Endothelial cell of umbilical vein (primary cell): ENCODE data around the gene ICAM1. TPM values are rescaled to one million over a fixed set of nuclear protein-coding genes. Genes with fewer than 3 reads are reported as not detected.

Experiments
- BruUV-seq: library from RNA; stranded (reverse); fragments of 400-500 nt; replicated peaks from 2 replicates; lab custom pipeline; 2021; lab: Mats Ljungman, UMichigan
- CTCF ChIA-PET: fragments of 300-600, 350-600 bp; sonication (Branson Sonifier 250); formaldehyde crosslinking; loops from one replicate; lab custom pipeline; 2021; ENCODE audit warnings: antibody characterized with exemption, inconsistent platforms; lab: Charles Lee
- POLR2A ChIA-PET: fragments of 300-600, 350-600 bp; sonication (Branson Sonifier 250); formaldehyde crosslinking; loops from one replicate; lab custom pipeline; 2021; ENCODE audit warnings: antibody characterized with exemption, inconsistent platforms; lab: Charles Lee
- DNase-seq: peaks from one replicate; pipeline ENCODE4 v3.0.0-alpha.2; 2011; ENCODE audit warnings: low read depth, low spot score
- FAIRE-seq: peaks from 2 replicates; lab custom pipeline; 2011; peaks lifted over from hg19 to GRCh38; lab: Jason Lieb, UNC
- H2AFZ ChIP-seq: 2 replicates; pipeline ENCODE4 v1.6.0; 2012; ENCODE audit warnings: low read depth, low read length, control low read depth, inconsistent platforms
- H3K27ac ChIP-seq: 2 replicates; pipeline ENCODE4 v1.5.1; 2011; ENCODE audit warnings: low read depth, mild to moderate bottlenecking, control low read depth, low read length, moderate library complexity; ENCODE audit not compliant: insufficient read depth
- H3K27me3 ChIP-seq, 2 experiments: 2 replicates each; pipeline versions ENCODE4 v1.6.0 to v1.6.1; 2011; ENCODE audit warnings: low read length in 2 of 2, mixed read lengths in 1 of 2; ENCODE audit not compliant: control insufficient read depth in 2 of 2, insufficient read depth in 2 of 2
- H3K36me3 ChIP-seq, 2 experiments: 2 replicates in 1 of 2; 3 replicates in 1 of 2; pipeline ENCODE4 v1.5.1; 2011; ENCODE audit warnings: low read length in 2 of 2, mild to moderate bottlenecking in 1 of 2, moderate library complexity in 1 of 2; ENCODE audit not compliant: control insufficient read depth in 2 of 2, insufficient read depth in 2 of 2; ENCODE audit errors: extremely low read depth in 1 of 2
- H3K4me1 ChIP-seq: 3 replicates; pipeline ENCODE4 v1.5.1; 2011; ENCODE audit warnings: mild to moderate bottlenecking, low read length; ENCODE audit not compliant: control insufficient read depth, insufficient read depth; ENCODE audit errors: extremely low read depth
- H3K4me2 ChIP-seq: 2 replicates; pipeline ENCODE4 v1.6.1; 2011; ENCODE audit warnings: low read length, control low read depth, mixed read lengths; ENCODE audit not compliant: insufficient read depth
- H3K4me3 ChIP-seq, 3 experiments: fragments of 200-600 bp in 1 of 3; sonication (generic), shearing (Covaris generic) in 1 of 3; replicated peaks in 1 of 3; 2 replicates each; pipeline ENCODE4 v1.5.1; 2011 to 2016; ENCODE audit warnings: control low read depth in 3 of 3, low read length in 3 of 3, mild to moderate bottlenecking in 2 of 3, inconsistent platforms in 1 of 3, low read depth in 1 of 3, moderate library complexity in 1 of 3; ENCODE audit not compliant: insufficient read depth in 1 of 3
- H3K79me2 ChIP-seq: 2 replicates; pipeline ENCODE4 v1.6.0; 2012; ENCODE audit warnings: low read length, inconsistent platforms; ENCODE audit not compliant: control insufficient read depth, insufficient read depth
- H3K9ac ChIP-seq: replicated peaks from 2 replicates; pipeline ENCODE3; 2011; ENCODE audit warnings: low read length, control low read depth; ENCODE audit not compliant: insufficient read depth; ENCODE audit errors: extremely low read depth
- H3K9me1 ChIP-seq: replicated peaks from 3 replicates; pipeline ENCODE4 v1.6.0; 2011; ENCODE audit warnings: mild to moderate bottlenecking, low read length; ENCODE audit not compliant: control insufficient read depth, insufficient read depth; ENCODE audit errors: extremely low read depth
- H3K9me3 ChIP-seq: replicated peaks from 2 replicates; pipeline ENCODE4 v1.5.1; 2012; ENCODE audit warnings: low read length, inconsistent platforms; ENCODE audit not compliant: control insufficient read depth, insufficient read depth
- H4K20me1 ChIP-seq: replicated peaks from 2 replicates; pipeline ENCODE3; 2011; ENCODE audit warnings: mild to moderate bottlenecking, low read length; ENCODE audit not compliant: control insufficient read depth, insufficient read depth; ENCODE audit errors: extremely low read depth
- EZH2 ChIP-seq: IDR thresholded peaks from 2 replicates; pipeline ENCODE4 v1.6.1; 2012; ENCODE audit warnings: borderline replicate concordance, low read depth, mild to moderate bottlenecking, moderate library complexity, low read length, inconsistent platforms; ENCODE audit not compliant: severe bottlenecking
- FOS ChIP-seq: IDR thresholded peaks from 2 replicates; pipeline ENCODE4 v1.6.1; 2011; ENCODE audit warnings: mild to moderate bottlenecking, low read length, moderate library complexity, borderline replicate concordance; ENCODE audit not compliant: insufficient read depth
- GATA2 ChIP-seq: IDR thresholded peaks from 2 replicates; pipeline ENCODE4 v1.7.0; 2011; ENCODE audit warnings: low read depth, mild to moderate bottlenecking, moderate library complexity, mixed read lengths, low read length; ENCODE audit not compliant: insufficient read length, insufficient read depth
- JUN ChIP-seq: IDR thresholded peaks from 2 replicates; pipeline ENCODE4 v1.6.1; 2011; ENCODE audit warnings: borderline replicate concordance, low read depth; ENCODE audit not compliant: insufficient read length, insufficient read depth
- MYC ChIP-seq: IDR thresholded peaks from one replicate; pipeline ENCODE4 v1.6.1; 2011; ENCODE audit warnings: mild to moderate bottlenecking, low read depth, low read length
- POLR2A ChIP-seq: IDR thresholded peaks from 2 replicates; pipeline ENCODE4 v1.6.1; 2012; ENCODE audit warnings: low read depth, mild to moderate bottlenecking, control low read depth, low read length
- POLR2AphosphoS5 ChIP-seq: IDR thresholded peaks from 2 replicates; pipeline ENCODE4 v1.6.1; 2012; ENCODE audit warnings: low read depth, mild to moderate bottlenecking, control low read depth, low read length, moderate library complexity; ENCODE audit not compliant: insufficient read depth
- dilution Hi-C: fragments of 300-500 bp; cut with MboI; formaldehyde crosslinking; loops from one replicate; pipeline ENCODE4 v1.15.0; 2019; ENCODE audit warnings: low sequenced_read_pairs; ENCODE audit not compliant: extremely low pct_ligation_motif_present
- intact Hi-C: fragments of 100-400 bp; cut with micrococcal nuclease; formaldehyde crosslinking; loops from one replicate; pipeline ENCODE4 v1.10.0; 2022
- polyA plus RNA-seq, 4 experiments: library from polyadenylated mRNA; depleted of rRNA in 3 of 4; stranded (reverse) in 3 of 4; unstranded in 1 of 4; fragments of >200 nt; gene quantifications; 2 replicates each; pipeline versions ENCODE4 v1.2.1 to v1.2.3, GENCODE V29; 2011 to 2012; ENCODE audit warnings: missing spikeins in 1 of 4
- total RNA-seq: library from RNA; stranded (reverse); gene quantifications from 2 replicates; pipeline ENCODE4 v1.2.3, GENCODE V29; 2021
- TF ChIP-seq, protein P1 (sequence below): IDR thresholded peaks from 2 replicates; pipeline ENCODE4 v1.6.1; 2011; ENCODE audit not compliant: insufficient read depth, insufficient read length
- TF ChIP-seq, protein P2 (sequence below), 2 donors: IDR thresholded peaks; 1 replicate in 1 of 2; 2 replicates in 1 of 2; pipeline ENCODE4 v1.5.1; 2011; ENCODE audit warnings: low read length in 2 of 2, mild to moderate bottlenecking in 2 of 2, moderate library complexity in 2 of 2, control low read depth in 1 of 2, inconsistent platforms in 1 of 2, low read depth in 1 of 2; ENCODE audit not compliant: insufficient read depth in 1 of 2; ENCODE audit errors: extremely low read depth in 1 of 2

The ICAM1 gene
- total and polyA plus RNA-seq, 2 donors (not counting 3 experiments of a cell fraction or from before 2014, with no cell fraction given) = 20.5 to 30.4 TPM

DNA sequence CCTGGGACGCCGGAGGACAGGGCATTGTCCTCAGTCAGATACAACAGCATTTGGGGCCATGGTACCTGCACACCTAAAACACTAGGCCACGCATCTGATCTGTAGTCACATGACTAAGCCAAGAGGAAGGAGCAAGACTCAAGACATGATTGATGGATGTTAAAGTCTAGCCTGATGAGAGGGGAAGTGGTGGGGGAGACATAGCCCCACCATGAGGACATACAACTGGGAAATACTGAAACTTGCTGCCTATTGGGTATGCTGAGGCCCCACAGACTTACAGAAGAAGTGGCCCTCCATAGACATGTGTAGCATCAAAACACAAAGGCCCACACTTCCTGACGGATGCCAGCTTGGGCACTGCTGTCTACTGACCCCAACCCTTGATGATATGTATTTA is 14.5 kb downstream of the ICAM1 start:
- intact Hi-C loops = no loop called here
- peaks cover 0 to 4% of the 10 kb centered on the region in 2 experiments for H3K36me3 ChIP-seq
- dilution Hi-C loops = no loop called here
- peaks cover 16% of the 10 kb centered on the region for H3K4me1 ChIP-seq
- FAIRE-seq (no peak), DNase-seq (no peak)
- ChIA-PET CTCF (interaction anchor here (1.0 to 4.1 kb wide), 6 partner anchors 14 to 194 kb away, joined by 4 to 14 read pairs (median 7); partner anchors contain the start of gene ICAM1), POLR2A (interaction anchor here (0.9 kb wide), 1 partner anchor 15 kb away, joined by 3 read pairs; the partner anchor contains the start of gene ICAM1)
- H2AFZ ChIP-seq = no peak overlapping the region
- no peaks in the 10 kb centered on the region for H3K9me1 ChIP-seq
- H3K27me3 ChIP-seq = peaks cover 5 to 13% of the 10 kb centered on the region in 2 experiments
- H3K4me3 ChIP-seq = no peak overlapping the region
- no peak overlapping the region for H3K4me2 ChIP-seq
- H3K9me3 ChIP-seq = no peaks in the 10 kb centered on the region
- H3K27ac ChIP-seq = no peak overlapping the region
- no peak overlapping the region for H3K9ac ChIP-seq
- no TSS peak for BruUV-seq
- TF ChIP-seq FOS (no peak), JUN (no peak), POLR2AphosphoS5 (no peak), POLR2A (no peak), MYC (no peak), EZH2 (no peak), GATA2 (no peak)
- TF ChIP-seq, protein P1, sequence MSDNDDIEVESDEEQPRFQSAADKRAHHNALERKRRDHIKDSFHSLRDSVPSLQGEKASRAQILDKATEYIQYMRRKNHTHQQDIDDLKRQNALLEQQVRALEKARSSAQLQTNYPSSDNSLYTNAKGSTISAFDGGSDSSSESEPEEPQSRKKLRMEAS = no peak
- TF ChIP-seq, protein P2, sequence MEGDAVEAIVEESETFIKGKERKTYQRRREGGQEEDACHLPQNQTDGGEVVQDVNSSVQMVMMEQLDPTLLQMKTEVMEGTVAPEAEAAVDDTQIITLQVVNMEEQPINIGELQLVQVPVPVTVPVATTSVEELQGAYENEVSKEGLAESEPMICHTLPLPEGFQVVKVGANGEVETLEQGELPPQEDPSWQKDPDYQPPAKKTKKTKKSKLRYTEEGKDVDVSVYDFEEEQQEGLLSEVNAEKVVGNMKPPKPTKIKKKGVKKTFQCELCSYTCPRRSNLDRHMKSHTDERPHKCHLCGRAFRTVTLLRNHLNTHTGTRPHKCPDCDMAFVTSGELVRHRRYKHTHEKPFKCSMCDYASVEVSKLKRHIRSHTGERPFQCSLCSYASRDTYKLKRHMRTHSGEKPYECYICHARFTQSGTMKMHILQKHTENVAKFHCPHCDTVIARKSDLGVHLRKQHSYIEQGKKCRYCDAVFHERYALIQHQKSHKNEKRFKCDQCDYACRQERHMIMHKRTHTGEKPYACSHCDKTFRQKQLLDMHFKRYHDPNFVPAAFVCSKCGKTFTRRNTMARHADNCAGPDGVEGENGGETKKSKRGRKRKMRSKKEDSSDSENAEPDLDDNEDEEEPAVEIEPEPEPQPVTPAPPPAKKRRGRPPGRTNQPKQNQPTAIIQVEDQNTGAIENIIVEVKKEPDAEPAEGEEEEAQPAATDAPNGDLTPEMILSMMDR (IDR thresholded peaks at IDR 0.05; ENCODE audit: extremely low read depth in 1 of 2, insufficient read depth in 1 of 2, low read depth in 1 of 2, low read length in 2 of 2) = no peak
- no peaks in the 10 kb centered on the region for H4K20me1 ChIP-seq
- H3K79me2 ChIP-seq = no peaks in the 10 kb centered on the region
